H1 (cell line): ENCODE data around the gene TJP3. TPM values are rescaled to one million over a fixed set of nuclear protein-coding genes. Genes with fewer than 3 reads are reported as not detected.

Source experiments
- CTCF ChIA-PET: fragments of 300-600 bp; sonication (Branson Sonifier 250); formaldehyde crosslinking; loops from one replicate; lab custom pipeline; 2021; ENCODE audit not compliant: partially characterized antibody; lab: Charles Lee
- POLR2A ChIA-PET: fragments of 300-600 bp; sonication (Branson Sonifier 250); formaldehyde crosslinking; loops from one replicate; lab custom pipeline; 2021; ENCODE audit warnings: inconsistent platforms; ENCODE audit not compliant: partially characterized antibody; lab: Charles Lee
- DNase-seq, 2 experiments: peaks; one replicate each; pipeline versions ENCODE4 v3.0.0 to v3.0.0-alpha.2; 2010 to 2022; ENCODE audit warnings: low spot score in 2 of 2, low read depth in 1 of 2, mixed read lengths in 1 of 2
- FAIRE-seq: peaks from 2 replicates; lab custom pipeline; 2011; peaks lifted over from hg19 to GRCh38; lab: Jason Lieb, UNC
- H2AFZ ChIP-seq: 2 replicates; pipeline ENCODE4 v1.8.1; 2012; ENCODE audit warnings: low read length, inconsistent platforms
- H2AK5ac ChIP-seq: 2 replicates; pipeline ENCODE4 v1.6.1; 2013; ENCODE audit warnings: low read depth, low read length
- H2BK120ac ChIP-seq: replicated peaks from 2 replicates; pipeline ENCODE3; 2013; ENCODE audit warnings: low read depth, low read length, inconsistent platforms
- H2BK12ac ChIP-seq: 2 replicates; pipeline ENCODE4 v1.6.1; 2013; ENCODE audit warnings: low read depth, low read length
- H2BK15ac ChIP-seq: 2 replicates; pipeline ENCODE4 v1.6.1; 2013; ENCODE audit warnings: low read length
- H2BK20ac ChIP-seq: 2 replicates; pipeline ENCODE4 v1.6.1; 2013; ENCODE audit warnings: low read length
- H2BK5ac ChIP-seq: 2 replicates; pipeline ENCODE4 v1.6.1; 2013; ENCODE audit warnings: low read depth, low read length
- H3K14ac ChIP-seq: 2 replicates; pipeline ENCODE4 v1.6.1; 2013; ENCODE audit warnings: inconsistent platforms; ENCODE audit not compliant: insufficient read length
- H3K18ac ChIP-seq: 2 replicates; pipeline ENCODE4 v1.6.1; 2013; ENCODE audit warnings: low read length; ENCODE audit errors: extremely low read depth
- H3K23ac ChIP-seq: 2 replicates; pipeline ENCODE4 v1.6.1; 2013; ENCODE audit warnings: inconsistent platforms; ENCODE audit not compliant: insufficient read length
- H3K23me2 ChIP-seq: 2 replicates; pipeline ENCODE4 v1.6.1; 2013; ENCODE audit warnings: low read depth, low read length
- H3K27ac ChIP-seq: 2 replicates; pipeline ENCODE4 v1.6.1; 2011; ENCODE audit warnings: low read depth, low read length, inconsistent platforms
- H3K27me3 ChIP-seq, 4 experiments: replicated peaks in 1 of 4; 1 replicate in 1 of 4; 2 replicates in 3 of 4; pipeline versions ENCODE4 v1.6.1 to v1.8.1; 2011 to 2013; ENCODE audit warnings: low read length in 3 of 4, mild to moderate bottlenecking in 3 of 4, inconsistent platforms in 2 of 4, mixed read lengths in 2 of 4, moderate library complexity in 1 of 4; ENCODE audit not compliant: control insufficient read depth in 3 of 4, insufficient read depth in 3 of 4; ENCODE audit errors: extremely low read depth in 1 of 4
- H3K36me3 ChIP-seq, 4 experiments: 2 replicates each; pipeline versions ENCODE4 v1.6.1 to v1.8.1; 2011 to 2013; ENCODE audit warnings: mild to moderate bottlenecking in 4 of 4, low read length in 3 of 4, moderate library complexity in 2 of 4, control low read depth in 1 of 4, inconsistent platforms in 1 of 4; ENCODE audit not compliant: insufficient read depth in 4 of 4, control insufficient read depth in 2 of 4
- H3K4ac ChIP-seq: replicated peaks from 2 replicates; pipeline ENCODE3; 2013; ENCODE audit warnings: low read length, low read depth, mixed read lengths, inconsistent platforms; ENCODE audit not compliant: insufficient read length
- H3K4me1 ChIP-seq, 4 experiments: replicated peaks in 1 of 4; 1 replicate in 1 of 4; 2 replicates in 3 of 4; pipeline versions ENCODE4 v1.6.1 to v1.8.1; 2011 to 2013; ENCODE audit warnings: low read length in 3 of 4, inconsistent platforms in 2 of 4, mixed read lengths in 1 of 4; ENCODE audit not compliant: insufficient read depth in 4 of 4, control insufficient read depth in 3 of 4
- H3K4me2 ChIP-seq, 2 experiments: 2 replicates each; pipeline versions ENCODE4 v1.6.1 to v1.8.1; 2011 to 2013; ENCODE audit warnings: low read depth in 2 of 2, low read length in 2 of 2, control low read depth in 1 of 2, inconsistent platforms in 1 of 2, mild to moderate bottlenecking in 1 of 2; ENCODE audit not compliant: insufficient read depth in 1 of 2
- H3K4me3 ChIP-seq, 4 experiments: fragments of 200-600, 300-600 bp in 1 of 4; sonication (generic), shearing (Covaris generic), sonication (Bioruptor Twin) in 1 of 4; 2 replicates each; pipeline versions ENCODE4 v1.5.1 to v1.8.1; 2011 to 2016; ENCODE audit warnings: low read length in 4 of 4, low read depth in 3 of 4, control low read depth in 2 of 4, inconsistent platforms in 2 of 4, mild to moderate bottlenecking in 2 of 4, mixed read lengths in 1 of 4, moderate library complexity in 1 of 4; ENCODE audit not compliant: insufficient read depth in 2 of 4; ENCODE audit errors: extremely low read depth in 1 of 4
- H3K56ac ChIP-seq: replicated peaks from 2 replicates; pipeline ENCODE3; 2013; ENCODE audit warnings: low read depth, mild to moderate bottlenecking, mixed read lengths, low read length, inconsistent platforms; ENCODE audit not compliant: insufficient read length
- H3K79me1 ChIP-seq: 2 replicates; pipeline ENCODE4 v1.6.1; 2013; ENCODE audit warnings: low read depth, low read length, control low read depth
- H3K79me2 ChIP-seq, 2 experiments: 2 replicates each; pipeline versions ENCODE4 v1.6.1 to v1.8.1; 2012 to 2013; ENCODE audit warnings: low read length in 2 of 2, mild to moderate bottlenecking in 2 of 2, inconsistent platforms in 1 of 2; ENCODE audit not compliant: insufficient read depth in 2 of 2, control insufficient read depth in 1 of 2
- H3K9ac ChIP-seq, 4 experiments: replicated peaks in 1 of 4; 1 replicate in 1 of 4; 2 replicates in 3 of 4; pipeline versions ENCODE4 v1.6.1 to v1.8.1; 2011 to 2013; ENCODE audit warnings: low read depth in 3 of 4, low read length in 3 of 4, control low read depth in 2 of 4, mild to moderate bottlenecking in 2 of 4, moderate library complexity in 2 of 4, inconsistent platforms in 1 of 4; ENCODE audit errors: extremely low read depth in 1 of 4
- H3K9me3 ChIP-seq, 2 experiments: 2 replicates each; pipeline versions ENCODE4 v1.6.1 to v1.8.1; 2012 to 2013; ENCODE audit warnings: mild to moderate bottlenecking in 2 of 2, moderate library complexity in 2 of 2, control low read depth in 1 of 2, inconsistent platforms in 1 of 2, low read depth in 1 of 2, low read length in 1 of 2, mixed read lengths in 1 of 2; ENCODE audit not compliant: insufficient read depth in 2 of 2
- H4K20me1 ChIP-seq, 2 experiments: replicated peaks in 1 of 2; 2 replicates each; pipeline versions ENCODE3 to v1.8.1; 2011 to 2013; ENCODE audit warnings: inconsistent platforms in 2 of 2, low read length in 2 of 2, mild to moderate bottlenecking in 1 of 2; ENCODE audit not compliant: insufficient read depth in 2 of 2, control insufficient read depth in 1 of 2
- H4K5ac ChIP-seq: 2 replicates; pipeline ENCODE4 v1.6.1; 2013; ENCODE audit warnings: low read length, low read depth, mixed read lengths, inconsistent platforms; ENCODE audit not compliant: insufficient read length
- H4K8ac ChIP-seq: 2 replicates; pipeline ENCODE4 v1.8.0; 2013; ENCODE audit warnings: mild to moderate bottlenecking, moderate library complexity, low read length, inconsistent platforms; ENCODE audit not compliant: insufficient read depth; ENCODE audit errors: extremely low read depth
- H4K91ac ChIP-seq: replicated peaks from 2 replicates; pipeline ENCODE3; 2013; ENCODE audit warnings: low read length, mixed read lengths, inconsistent platforms; ENCODE audit not compliant: insufficient read length
- CREB1 ChIP-seq: IDR thresholded peaks from 2 replicates; pipeline ENCODE4 v1.6.1; 2012; ENCODE audit warnings: inconsistent platforms
- MAFK ChIP-seq: IDR thresholded peaks from 2 replicates; pipeline ENCODE4 v1.6.1; 2012; ENCODE audit warnings: low read depth, mild to moderate bottlenecking, improper control_type of control experiment, low read length
- RAD21 ChIP-seq, 2 experiments: IDR thresholded peaks in 1 of 2; conservative IDR thresholded peaks in 1 of 2; 2 replicates each; pipeline ENCODE4 v1.6.1; 2011; ENCODE audit warnings: low read depth in 2 of 2, low read length in 2 of 2, improper control_type of control experiment in 1 of 2, inconsistent platforms in 1 of 2, mild to moderate bottlenecking in 1 of 2, moderate library complexity in 1 of 2
- RXRA ChIP-seq: IDR thresholded peaks from 2 replicates; pipeline ENCODE4 v1.6.1; 2011; ENCODE audit warnings: low read depth, mild to moderate bottlenecking, low read length, moderate library complexity; ENCODE audit not compliant: insufficient read depth
- SIRT6 ChIP-seq: IDR thresholded peaks from one replicate; pipeline ENCODE4 v1.7.1; 2012; ENCODE audit warnings: low read length, inconsistent platforms
- SP2 ChIP-seq: IDR thresholded peaks from 2 replicates; pipeline ENCODE4 v1.6.1; 2012; ENCODE audit warnings: mild to moderate bottlenecking, low read length, inconsistent platforms
- TCF12 ChIP-seq: IDR thresholded peaks from 2 replicates; pipeline ENCODE4 v1.6.1; 2011; ENCODE audit warnings: low read depth, mild to moderate bottlenecking, low read length
- ZNF274 ChIP-seq: IDR thresholded peaks from 2 replicates; pipeline ENCODE4 v1.7.0; 2012; ENCODE audit warnings: low read length, borderline replicate concordance; ENCODE audit errors: extremely low read depth
- WGBS, 2 experiments: shearing (Covaris generic) in 1 of 2; methylation state at CpG; one replicate each; pipeline versions ENCODE4 v1.1.6 to v1.1.7; 2013 to 2015; ENCODE audit warnings: low lambda C conversion rate in 2 of 2, mixed read lengths in 2 of 2, inconsistent platforms in 1 of 2, low coverage in 1 of 2, missing lambda C conversion rate in 1 of 2; ENCODE audit not compliant: insufficient replicate concordance in 2 of 2, insufficient coverage in 1 of 2, insufficient read length in 1 of 2; ENCODE audit errors: extremely low coverage in 1 of 2, missing lambda C conversion rate in 1 of 2; 5-methylcytosine and 5-hydroxymethylcytosine counted together
- polyA plus RNA-seq, 7 experiments: library from polyadenylated mRNA; depleted of rRNA in 3 of 7; stranded (reverse) in 5 of 7; unstranded in 2 of 7; fragments of >200 nt in 5 of 7; fragments of 200-250 nt in 2 of 7; gene quantifications; 1 replicate in 5 of 7; 2 replicates in 1 of 7; 4 replicates in 1 of 7; pipeline versions ENCODE4 v1.2.1 to v1.2.3, GENCODE V29; 2011 to 2013; ENCODE audit warnings: missing spikeins in 2 of 7, mixed read lengths in 2 of 7
- total RNA-seq: library from RNA; stranded (reverse); fragmentation: NEBNext Ultra II Directional; extraction: Animal tissue kit (Norgen Biotek cat#: 25700); gene quantifications from 2 replicates; pipeline ENCODE4 v1.2.1, GENCODE V29; 2021

Gene TJP3
- total and polyA plus RNA-seq, 2 of the 8 experiments (the other 6 are each of a cell fraction or from before 2014, with no cell fraction given) = 17.1 to 26.1 TPM

GRCh38 chr19:3770136-3770999 is 62.2 kb downstream of the TJP3 start:
- no peak overlapping the region for H2BK5ac ChIP-seq
- CTCF ChIA-PET = interaction anchor here (0.6 to 3.3 kb wide), 7 partner anchors 13 to 386 kb away, joined by 3 to 17 read pairs (median 3); no protein-coding TSS in a partner anchor
- TF ChIP-seq SP2 = no peak
- no peak for TF ChIP-seq RXRA
- no peak for TF ChIP-seq CREB1
- no peak for TF ChIP-seq MAFK
- no peak for TF ChIP-seq ZNF274
- no peak for TF ChIP-seq RAD21 (IDR thresholded peaks at IDR 0.05 in 1 of 2, conservative IDR thresholded peaks at IDR 0.05 in 1 of 2; ENCODE audit: low read depth in 2 of 2, low read length in 2 of 2)
- TF ChIP-seq SIRT6 = no peak
- no peak for TF ChIP-seq TCF12

More at GRCh38 chr19:3770136-3770999, 62.2 kb downstream of the TJP3 start:
- Histone ChIP-seq H2AK5ac (no peak overlapping the region), H3K23ac (no peak overlapping the region), H2BK12ac (no peak overlapping the region; the same call in 1 of the 2 replicates), H3K56ac (no peak overlapping the region), H3K18ac (no peak overlapping the region), H2AFZ (no peak overlapping the region), H4K8ac (peak overlapping the region; percentile 65), H2BK20ac (0 out of 2 replicates have a peak overlapping the region, but pooled peaks have one; percentile 32), H3K23me2 (no peaks in the 10 kb centered on the region; the same call in 1 of the 2 replicates), H2BK120ac (no peak overlapping the region), H3K4ac (no peak overlapping the region), H4K20me1 (peaks cover 0 to 8% of the 10 kb centered on the region in 2 experiments), H4K5ac (no peak overlapping the region), H3K9me3 (no peaks in the 10 kb centered on the region), H4K91ac (no peak overlapping the region), H3K79me2 (no peaks in the 10 kb centered on the region), H3K27me3 (no peaks in the 10 kb centered on the region), H3K4me1 (peaks cover 0 to 7% (median 2%) of the 10 kb centered on the region in 4 experiments; a peak in 2 of 7 replicates), H3K9ac (no peak overlapping the region), H3K4me2 (peak overlapping the region in 1 of 2 experiments; percentile 3; a peak in 1 of 4 replicates), H3K27ac (no peak overlapping the region), H2BK15ac (no peak overlapping the region), H3K36me3 (peaks cover 0 to 8% (median 3%) of the 10 kb centered on the region in 4 experiments; a peak in 5 of 8 replicates), H3K14ac (no peak overlapping the region), H3K79me1 (0 out of 2 replicates have a peak, but pooled peaks cover 3% of the 10 kb centered on the region), H3K4me3 (no peak overlapping the region)
- 85% methylated on average over 37 of the region's 53 CpGs; no CpG with 5 or more reads in 1 of the 2 experiments for WGBS, 2 experiments
- POLR2A ChIA-PET = interaction anchor here (0.6 to 3.8 kb wide), 6 partner anchors 7 to 218 kb away, joined by 3 to 23 read pairs (median 4); partner anchors contain the start of genes MRPL54 and NMRK2
- no peak for FAIRE-seq
- DNase-seq = no peak
